OCI-LY3 (cell line): Measurements from ENCODE around the gene CHN1.

Experiments
- EZH2phosphoT487 ChIP-seq: fragments of 200-600 bp; shearing (Covaris generic); IDR thresholded peaks from 2 replicates; pipeline ENCODE4 v1.6.1; 2018; ENCODE audit warnings: antibody characterized with exemption, mixed run types, low read depth
- TF ChIP-seq, protein P1 (sequence below): fragments of 200-600, 300-600 bp; sonication (generic); IDR thresholded peaks from 2 replicates; pipeline ENCODE4 v1.5.1; 2014; ENCODE audit warnings: antibody characterized with exemption, low read length, low read depth

DNA sequence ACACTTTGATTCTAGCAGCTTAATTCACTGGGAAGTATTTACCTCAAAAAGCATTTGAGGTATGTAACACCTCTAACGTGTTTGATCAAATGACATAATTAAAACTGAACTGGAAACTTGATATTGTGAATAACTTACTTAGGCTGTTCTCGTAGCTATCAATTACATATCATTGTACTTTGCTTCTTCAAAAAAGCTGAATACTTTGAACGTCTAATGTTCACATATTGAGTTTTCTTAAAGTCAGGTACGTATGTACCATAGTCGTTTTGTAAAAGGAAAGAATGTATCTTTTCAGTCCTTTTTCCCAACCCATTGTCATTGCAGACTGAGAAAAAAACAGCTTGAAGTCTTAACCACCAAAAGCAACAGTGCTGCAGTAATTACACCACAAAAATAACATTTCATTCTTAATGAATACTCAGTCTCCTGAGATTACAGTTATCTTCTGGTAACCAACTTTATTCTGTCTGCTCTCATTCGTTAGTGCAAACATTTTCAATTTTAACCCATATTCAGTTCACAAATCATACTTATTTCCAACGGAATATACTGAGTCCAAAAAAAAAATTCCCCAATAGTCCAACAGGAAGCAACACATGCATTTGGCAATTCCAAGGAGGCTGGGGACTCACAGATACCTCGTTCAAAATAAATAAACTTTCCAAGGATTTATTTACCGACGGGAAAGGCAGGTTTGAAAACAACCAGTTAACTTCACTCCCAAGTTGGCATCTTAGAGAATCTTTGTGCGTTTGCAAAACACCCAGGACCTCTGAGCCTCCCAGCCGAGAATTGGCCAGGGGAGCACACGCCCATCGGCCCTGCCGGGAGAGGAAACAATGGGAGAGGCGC is 1.1 kb downstream of the CHN1 start:
- TF ChIP-seq, protein P1, sequence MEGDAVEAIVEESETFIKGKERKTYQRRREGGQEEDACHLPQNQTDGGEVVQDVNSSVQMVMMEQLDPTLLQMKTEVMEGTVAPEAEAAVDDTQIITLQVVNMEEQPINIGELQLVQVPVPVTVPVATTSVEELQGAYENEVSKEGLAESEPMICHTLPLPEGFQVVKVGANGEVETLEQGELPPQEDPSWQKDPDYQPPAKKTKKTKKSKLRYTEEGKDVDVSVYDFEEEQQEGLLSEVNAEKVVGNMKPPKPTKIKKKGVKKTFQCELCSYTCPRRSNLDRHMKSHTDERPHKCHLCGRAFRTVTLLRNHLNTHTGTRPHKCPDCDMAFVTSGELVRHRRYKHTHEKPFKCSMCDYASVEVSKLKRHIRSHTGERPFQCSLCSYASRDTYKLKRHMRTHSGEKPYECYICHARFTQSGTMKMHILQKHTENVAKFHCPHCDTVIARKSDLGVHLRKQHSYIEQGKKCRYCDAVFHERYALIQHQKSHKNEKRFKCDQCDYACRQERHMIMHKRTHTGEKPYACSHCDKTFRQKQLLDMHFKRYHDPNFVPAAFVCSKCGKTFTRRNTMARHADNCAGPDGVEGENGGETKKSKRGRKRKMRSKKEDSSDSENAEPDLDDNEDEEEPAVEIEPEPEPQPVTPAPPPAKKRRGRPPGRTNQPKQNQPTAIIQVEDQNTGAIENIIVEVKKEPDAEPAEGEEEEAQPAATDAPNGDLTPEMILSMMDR, result no peak
- TF ChIP-seq EZH2phosphoT487, result no peak
